Right atrium auricular region (tissue), 2 donors: ENCODE data around the gene PKP3. TPM values are rescaled to one million over a fixed set of nuclear protein-coding genes. Genes with fewer than 3 reads are reported as not detected.

Experiments
- DNase-seq: peaks from one replicate; pipeline ENCODE4 v3.0.0-alpha.2; 2019; ENCODE audit warnings: low spot score
- H3K27ac ChIP-seq, 2 donors: fragments of 200-600 bp; sonication (generic); 1 replicate in 1 of 2; 2 replicates in 1 of 2; pipeline ENCODE4 v1.5.1; 2016 to 2019
- H3K27me3 ChIP-seq, 2 donors: fragments of 200-600 bp; sonication (generic); one replicate each; pipeline versions ENCODE4 v1.5.1 to v1.6.0; 2017 to 2019
- H3K36me3 ChIP-seq: fragments of 200-600 bp; sonication (generic); one replicate; pipeline ENCODE4 v1.5.1; 2016
- H3K4me1 ChIP-seq, 2 donors: fragments of 200-600 bp; sonication (generic); one replicate each; pipeline versions ENCODE4 v1.5.1 to v1.6.0; 2017 to 2019
- H3K4me3 ChIP-seq, 2 donors: fragments of 200-600 bp; sonication (generic); 1 replicate in 1 of 2; 2 replicates in 1 of 2; pipeline ENCODE4 v1.5.1; 2017 to 2019; ENCODE audit warnings: mild to moderate bottlenecking in 1 of 2, moderate library complexity in 1 of 2
- H3K9me3 ChIP-seq, 2 donors: fragments of 200-600 bp; sonication (generic); one replicate each; pipeline ENCODE4 v1.5.1; 2019
- total RNA-seq, 2 donors: library from RNA; depleted of rRNA; stranded (reverse); fragments of >200 nt; gene quantifications; one replicate each; pipeline ENCODE4 v1.1.0, GENCODE V29; 2016
- TF ChIP-seq, protein P1 (sequence below), 2 donors: fragments of 200-600 bp; sonication (generic); IDR thresholded peaks; one replicate each; pipeline ENCODE4 v1.5.1; 2019; ENCODE audit warnings: antibody characterized with exemption in 2 of 2

PKP3 gene
- total RNA-seq, 2 donors from 2014 or later = 0.43 to 1.0 TPM

DNA sequence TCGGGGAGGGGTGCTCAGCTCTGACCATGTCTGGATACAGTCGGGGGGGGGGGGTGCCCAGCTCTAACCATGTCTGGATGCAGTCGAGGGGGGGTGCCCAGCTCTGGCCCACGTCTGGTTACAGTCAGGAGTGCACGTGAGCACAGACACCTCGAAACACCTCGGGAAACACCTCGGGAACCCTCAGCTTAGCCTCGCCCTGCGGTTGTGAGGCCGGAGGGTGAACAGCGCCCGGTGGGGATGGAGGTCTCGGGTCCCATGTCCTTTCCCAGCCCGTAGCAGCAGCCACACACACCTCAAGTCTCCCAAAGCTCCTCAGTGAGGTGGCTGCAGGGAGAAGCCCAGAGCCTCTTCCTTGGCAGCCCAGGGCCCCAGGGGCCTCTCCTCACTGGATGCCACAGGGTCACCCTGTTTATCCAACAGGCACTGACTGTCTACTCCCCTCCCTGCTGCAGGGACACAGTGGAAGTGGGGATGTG, 18.7 kb downstream of the PKP3 start:
- no peak for DNase-seq
- no peaks in the 10 kb centered on the region for H3K36me3 ChIP-seq
- no peak overlapping the region for H3K27ac ChIP-seq
- no peaks in the 10 kb centered on the region for H3K9me3 ChIP-seq
- no peak overlapping the region for H3K4me3 ChIP-seq
- peaks cover 0 to 32% of the 10 kb centered on the region in 2 donors for H3K4me1 ChIP-seq
- no peaks in the 10 kb centered on the region for H3K27me3 ChIP-seq
- TF ChIP-seq, protein P1, sequence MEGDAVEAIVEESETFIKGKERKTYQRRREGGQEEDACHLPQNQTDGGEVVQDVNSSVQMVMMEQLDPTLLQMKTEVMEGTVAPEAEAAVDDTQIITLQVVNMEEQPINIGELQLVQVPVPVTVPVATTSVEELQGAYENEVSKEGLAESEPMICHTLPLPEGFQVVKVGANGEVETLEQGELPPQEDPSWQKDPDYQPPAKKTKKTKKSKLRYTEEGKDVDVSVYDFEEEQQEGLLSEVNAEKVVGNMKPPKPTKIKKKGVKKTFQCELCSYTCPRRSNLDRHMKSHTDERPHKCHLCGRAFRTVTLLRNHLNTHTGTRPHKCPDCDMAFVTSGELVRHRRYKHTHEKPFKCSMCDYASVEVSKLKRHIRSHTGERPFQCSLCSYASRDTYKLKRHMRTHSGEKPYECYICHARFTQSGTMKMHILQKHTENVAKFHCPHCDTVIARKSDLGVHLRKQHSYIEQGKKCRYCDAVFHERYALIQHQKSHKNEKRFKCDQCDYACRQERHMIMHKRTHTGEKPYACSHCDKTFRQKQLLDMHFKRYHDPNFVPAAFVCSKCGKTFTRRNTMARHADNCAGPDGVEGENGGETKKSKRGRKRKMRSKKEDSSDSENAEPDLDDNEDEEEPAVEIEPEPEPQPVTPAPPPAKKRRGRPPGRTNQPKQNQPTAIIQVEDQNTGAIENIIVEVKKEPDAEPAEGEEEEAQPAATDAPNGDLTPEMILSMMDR (IDR thresholded peaks at IDR 0.05) = no peak

DNA sequence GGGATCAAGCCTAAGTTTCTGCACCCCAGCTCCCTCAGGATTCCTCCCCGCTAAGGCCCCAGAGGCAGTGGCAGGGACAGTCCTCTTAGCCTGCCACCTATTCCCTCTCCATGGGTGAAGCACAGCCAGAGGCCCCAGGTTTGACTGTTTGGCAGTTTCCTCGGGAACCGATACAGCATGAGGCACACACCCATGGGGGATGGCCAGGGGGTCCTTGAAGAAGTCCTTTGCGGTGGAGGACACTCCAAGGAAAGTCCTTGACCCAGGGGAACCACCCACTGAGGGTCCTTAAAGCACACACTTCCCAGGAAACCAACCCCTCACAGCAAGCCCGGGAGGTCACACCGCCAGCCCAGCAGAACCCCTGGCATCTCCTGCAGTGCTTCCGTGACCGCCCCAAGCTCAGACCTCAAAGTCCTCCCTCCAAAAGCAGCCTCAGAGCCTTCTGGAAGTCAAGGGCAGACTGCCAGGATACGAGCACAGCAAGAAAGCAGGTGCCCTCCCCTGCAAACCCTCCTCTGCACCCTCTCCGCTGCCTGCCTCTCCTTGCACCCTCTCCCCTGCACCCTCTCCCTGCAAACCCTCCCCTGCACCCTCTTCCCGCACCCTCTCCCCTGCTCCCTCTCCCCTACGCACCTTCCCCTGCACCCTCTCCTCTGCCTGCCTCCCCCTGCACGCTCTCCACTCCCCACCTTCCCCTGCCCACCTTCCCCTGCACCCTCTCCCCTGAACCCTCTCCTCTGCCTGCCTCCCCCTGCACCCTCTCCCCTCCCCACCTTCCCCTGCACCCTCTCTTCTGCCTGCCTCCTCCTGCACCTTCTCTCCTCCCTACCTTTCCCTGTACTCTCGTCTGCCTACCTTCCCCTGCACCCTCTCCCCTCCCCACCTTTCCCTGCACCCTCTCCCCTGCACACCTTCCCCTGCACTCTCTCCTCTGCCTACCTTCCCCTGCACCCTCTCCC, 19.4 kb downstream of the PKP3 start:
- no peak overlapping the region for H3K4me3 ChIP-seq

DNA sequence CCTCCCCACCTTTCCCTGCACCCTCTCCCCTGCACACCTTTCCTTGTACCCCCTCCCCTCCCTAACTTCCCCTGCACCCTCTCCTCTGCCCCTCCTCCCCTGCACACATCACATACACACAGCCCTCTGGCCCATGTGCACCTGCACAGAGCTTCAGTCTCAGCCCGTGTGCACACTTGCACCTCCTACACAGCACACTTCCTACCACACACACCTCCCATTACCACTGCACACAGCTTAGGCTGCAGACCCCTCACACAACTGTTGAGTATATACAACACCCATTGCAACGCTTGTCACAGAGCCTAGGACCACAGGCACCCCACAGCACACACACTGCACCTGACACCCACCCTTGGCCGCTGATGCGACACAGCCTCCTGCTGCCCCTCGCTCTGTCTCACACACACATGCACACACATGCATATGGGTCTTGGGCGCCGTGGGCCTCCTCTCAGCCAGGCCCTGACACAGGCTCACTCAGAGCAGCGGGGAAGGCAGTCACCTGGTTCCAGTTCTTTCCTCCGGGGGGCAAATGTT, 20.4 kb downstream of the PKP3 start:
- Histone ChIP-seq H3K27me3 (peaks cover 0 to 3% of the 10 kb centered on the region in 2 donors), H3K9me3 (no peaks in the 10 kb centered on the region), H3K4me1 (peaks cover 0 to 31% of the 10 kb centered on the region in 2 donors), H3K36me3 (no peaks in the 10 kb centered on the region), H3K4me3 (peak overlapping the region; percentile 23 to 57), H3K27ac (peak overlapping the region in 1 of 2 donors; percentile 26)
- DNase-seq = no peak
- TF ChIP-seq, protein P1 (IDR thresholded peaks at IDR 0.05) = no peak

More for the DNA sequence above, 19.4 kb downstream of the PKP3 start:
- peaks cover 0 to 31% of the 10 kb centered on the region in 2 donors for H3K4me1 ChIP-seq
- H3K27ac ChIP-seq = no peak overlapping the region
- no peak for DNase-seq
- H3K27me3 ChIP-seq = no peaks in the 10 kb centered on the region
- TF ChIP-seq, protein P1 (IDR thresholded peaks at IDR 0.05) = no peak
- H3K9me3 ChIP-seq = no peaks in the 10 kb centered on the region
- H3K36me3 ChIP-seq = no peaks in the 10 kb centered on the region

DNA sequence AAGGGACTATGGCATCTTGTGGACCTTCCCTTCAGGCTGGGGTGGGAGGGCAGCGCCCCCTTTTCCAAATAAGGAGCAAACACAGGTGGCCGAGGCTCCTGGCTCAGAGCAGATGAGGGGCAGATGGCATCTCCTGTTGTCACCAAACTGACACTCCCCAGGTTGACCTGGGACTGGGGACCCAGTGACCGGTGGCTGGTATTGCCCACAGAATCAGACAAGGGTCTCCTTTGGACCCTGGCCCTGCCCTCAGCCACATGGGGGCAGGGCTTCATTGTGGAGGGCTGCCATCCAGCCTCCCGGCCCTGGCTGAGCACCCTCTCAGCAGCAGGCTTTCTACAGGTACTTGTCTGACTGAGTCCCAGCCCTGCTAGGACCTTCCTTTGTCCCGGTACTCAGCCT, 21.6 kb downstream of the PKP3 start:
- no peak for DNase-seq
- TF ChIP-seq, protein P1 (IDR thresholded peaks at IDR 0.05) = no peak
- peaks cover 0 to 31% of the 10 kb centered on the region in 2 donors for H3K4me1 ChIP-seq
- H3K9me3 ChIP-seq = no peaks in the 10 kb centered on the region
- H3K27me3 ChIP-seq = peaks cover 0 to 3% of the 10 kb centered on the region in 2 donors
- no peaks in the 10 kb centered on the region for H3K36me3 ChIP-seq
- H3K27ac ChIP-seq = peak overlapping the region; percentile 73 to 75
- H3K4me3 ChIP-seq = peak overlapping the region; percentile 30 to 57

DNA sequence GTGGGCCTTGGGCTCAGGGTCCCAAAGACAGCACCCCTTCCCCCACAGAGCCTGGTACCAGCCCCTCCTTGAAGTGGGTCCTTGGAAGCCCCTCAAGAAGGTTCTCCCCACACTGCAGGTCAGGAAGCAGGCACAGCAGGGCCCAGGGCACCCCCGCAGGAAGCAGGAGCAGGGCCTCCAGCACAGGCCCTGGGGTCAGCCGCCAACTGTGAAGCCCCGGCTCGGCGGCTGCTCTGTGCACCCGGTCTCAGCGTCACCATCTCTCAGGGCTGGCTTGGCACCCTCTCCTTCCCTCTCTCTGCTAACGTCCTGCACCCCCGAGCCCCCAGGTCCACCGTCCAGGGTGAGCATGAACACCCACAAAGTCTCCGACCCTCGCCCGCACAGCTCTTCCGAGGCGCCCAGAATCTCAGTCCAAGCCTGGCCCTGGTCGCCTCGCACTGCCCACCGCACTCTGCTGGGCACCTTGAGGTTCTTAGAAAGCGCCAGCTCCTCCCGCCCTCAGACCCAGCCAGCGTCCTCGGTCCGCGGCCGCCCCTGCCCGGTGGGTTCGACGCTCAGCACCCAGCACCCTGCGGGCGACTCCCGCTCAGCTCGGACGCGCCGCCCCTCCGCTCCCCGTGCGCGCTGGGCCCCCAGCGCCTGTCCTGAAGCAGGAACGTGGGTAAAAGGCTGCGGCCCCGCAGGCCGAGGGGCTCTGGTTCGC, 22.2 kb downstream of the PKP3 start:
- Histone ChIP-seq H3K27ac (peak overlapping the region; percentile 73 to 75), H3K4me1 (peaks cover 0 to 31% of the 10 kb centered on the region in 2 donors), H3K9me3 (no peaks in the 10 kb centered on the region), H3K36me3 (no peaks in the 10 kb centered on the region), H3K27me3 (peaks cover 0 to 3% of the 10 kb centered on the region in 2 donors), H3K4me3 (peak overlapping the region; percentile 30 to 57)
- no peak for DNase-seq
- TF ChIP-seq, protein P1 (IDR thresholded peaks at IDR 0.05) = no peak
